Measurements from ENCODE around the gene ELOVL7. TPM values are rescaled to one million over a fixed set of nuclear protein-coding genes. Genes with fewer than 3 reads are reported as not detected.

The ELOVL7 gene
- total and polyA plus RNA-seq, 10 of the 15 experiments (the other 5 are each of a cell fraction or from before 2014, with no cell fraction given), result 0.26 to 1.2 (median 0.92) TPM

DNA sequence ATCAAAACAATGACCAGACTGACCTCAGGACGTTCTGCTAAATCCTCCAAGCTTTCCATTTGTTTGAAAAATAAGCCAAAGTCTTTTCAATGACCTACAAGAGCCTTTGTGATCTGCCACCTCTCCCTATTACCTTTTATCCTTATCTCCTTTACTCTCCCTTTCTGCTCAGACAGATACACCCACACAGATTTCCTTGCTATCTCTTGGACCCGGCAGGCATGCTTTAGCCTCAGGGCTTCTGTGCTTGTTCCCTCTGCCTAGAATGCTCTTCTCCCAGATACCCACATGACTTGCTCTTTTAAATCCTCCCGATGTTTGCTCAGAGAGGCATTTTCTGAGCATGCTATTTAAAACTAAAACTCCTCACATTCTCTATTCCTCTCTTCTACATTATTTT, 8.9 kb upstream of the ELOVL7 start (continued):
- no peak for TF ChIP-seq NFYA (IDR thresholded peaks at IDR 0.05; ENCODE audit: borderline replicate concordance, low read depth, low read length)
- no peak for TF ChIP-seq MXI1 (IDR thresholded peaks at IDR 0.05; ENCODE audit: low read depth, low read length)
- no peak for TF ChIP-seq RELA (IDR thresholded peaks at IDR 0.05; ENCODE audit: borderline replicate concordance, partially characterized antibody)
- TF ChIP-seq SREBF2 (IDR thresholded peaks at IDR 0.05; ENCODE audit: low read length), result no peak
- no peak for TF ChIP-seq ZNF207 (IDR thresholded peaks at IDR 0.05; ENCODE audit: borderline replicate concordance)

DNA sequence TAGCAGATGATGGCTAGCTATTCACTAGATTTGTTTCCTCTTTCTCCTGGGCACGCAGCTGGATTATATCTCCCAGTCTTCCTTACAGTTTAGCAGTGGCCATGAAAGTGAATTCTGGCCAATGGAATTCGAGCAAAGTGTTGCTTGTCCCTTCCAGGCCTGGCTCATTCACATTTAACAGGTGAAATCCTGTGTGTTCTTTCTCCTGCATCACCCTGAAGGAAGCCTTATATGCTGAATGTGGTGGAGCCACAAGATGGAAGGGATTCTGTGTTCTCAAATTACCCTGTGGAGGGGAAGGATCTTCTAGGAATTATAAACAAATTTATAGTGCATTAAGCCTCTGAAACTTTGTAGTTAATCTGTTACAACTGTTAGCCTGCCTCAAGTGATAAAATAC, 8.2 kb upstream of the ELOVL7 start:
- no peaks in the 10 kb centered on the region for H3K27me3 ChIP-seq (replicated peaks in 1 of 2; ENCODE audit: control insufficient read depth in 2 of 2, insufficient read depth in 2 of 2, low read length in 1 of 2)
- ChIA-PET POLR2A (no interaction called here), SMC1A (ENCODE audit: uncharacterized antibody, unreplicated experiment) (interaction anchor here (1.0 kb wide), 1 partner anchor 115 kb away, joined by 4 read pairs; no protein-coding TSS in a partner anchor), RAD21 (ENCODE audit: unreplicated experiment) (no interaction called here), CTCF (no interaction called here)
- H3K4me3 ChIP-seq, result no peak overlapping the region
- no peaks in the 10 kb centered on the region for H3K4me1 ChIP-seq (ENCODE audit: control insufficient read depth, insufficient read depth, low read length)
- DNase-seq (ENCODE audit: low read depth, low spot score) (no peak), ATAC-seq (no peak), FAIRE-seq (no peak)
- H4K20me1 ChIP-seq (ENCODE audit: control insufficient read depth, insufficient read depth), result no peaks in the 10 kb centered on the region
- H3K4me2 ChIP-seq (ENCODE audit: control insufficient read depth, insufficient read depth), result no peak overlapping the region
- H3K27ac ChIP-seq (ENCODE audit: control insufficient read depth, insufficient read depth), result no peak overlapping the region
- H3K79me2 ChIP-seq (ENCODE audit: control insufficient read depth, insufficient read depth, low read length), result no peaks in the 10 kb centered on the region
- WGBS (ENCODE audit: insufficient coverage, insufficient replicate concordance, low lambda C conversion rate, missing lambda C conversion rate), result 0% methylated on average over 2 of the region's 2 CpGs
- no peaks in the 10 kb centered on the region for H3K9me3 ChIP-seq (replicated peaks; ENCODE audit: control insufficient read depth, insufficient read depth, low read length)
- no peak overlapping the region for H3K9ac ChIP-seq (ENCODE audit: control insufficient read depth, insufficient read depth, low read length)
- in situ Hi-C loops (cut with MboI), result no loop called here
- H2AFZ ChIP-seq (ENCODE audit: control insufficient read depth, low read depth, low read length), result no peak overlapping the region
- intact Hi-C loops (cut with micrococcal nuclease; ENCODE audit: unreplicated experiment), result no loop called here
- no peaks in the 10 kb centered on the region for H3K36me3 ChIP-seq (ENCODE audit: control insufficient read depth in 2 of 2, insufficient read depth in 2 of 2, low read length in 1 of 2)
- no TSS peak for BruUV-seq (replicated peaks)
- no peak for TF ChIP-seq EGR1 (IDR thresholded peaks at IDR 0.05; ENCODE audit: borderline replicate concordance in 1 of 2, low read depth in 2 of 2, low read length in 2 of 2)
- TF ChIP-seq SMC3 (IDR thresholded peaks at IDR 0.05; ENCODE audit: borderline replicate concordance, low read length), result no peak
- TF ChIP-seq SMARCA5 (IDR thresholded peaks at IDR 0.05), result no peak
- TF ChIP-seq SUZ12 (IDR thresholded peaks at IDR 0.05; ENCODE audit: unreplicated experiment), result no peak
- no peak for TF ChIP-seq CREM (IDR thresholded peaks at IDR 0.05; ENCODE audit: low read depth)
- TF ChIP-seq RB1 (IDR thresholded peaks at IDR 0.05; ENCODE audit: borderline replicate concordance), result no peak
- TF ChIP-seq, protein P1, sequence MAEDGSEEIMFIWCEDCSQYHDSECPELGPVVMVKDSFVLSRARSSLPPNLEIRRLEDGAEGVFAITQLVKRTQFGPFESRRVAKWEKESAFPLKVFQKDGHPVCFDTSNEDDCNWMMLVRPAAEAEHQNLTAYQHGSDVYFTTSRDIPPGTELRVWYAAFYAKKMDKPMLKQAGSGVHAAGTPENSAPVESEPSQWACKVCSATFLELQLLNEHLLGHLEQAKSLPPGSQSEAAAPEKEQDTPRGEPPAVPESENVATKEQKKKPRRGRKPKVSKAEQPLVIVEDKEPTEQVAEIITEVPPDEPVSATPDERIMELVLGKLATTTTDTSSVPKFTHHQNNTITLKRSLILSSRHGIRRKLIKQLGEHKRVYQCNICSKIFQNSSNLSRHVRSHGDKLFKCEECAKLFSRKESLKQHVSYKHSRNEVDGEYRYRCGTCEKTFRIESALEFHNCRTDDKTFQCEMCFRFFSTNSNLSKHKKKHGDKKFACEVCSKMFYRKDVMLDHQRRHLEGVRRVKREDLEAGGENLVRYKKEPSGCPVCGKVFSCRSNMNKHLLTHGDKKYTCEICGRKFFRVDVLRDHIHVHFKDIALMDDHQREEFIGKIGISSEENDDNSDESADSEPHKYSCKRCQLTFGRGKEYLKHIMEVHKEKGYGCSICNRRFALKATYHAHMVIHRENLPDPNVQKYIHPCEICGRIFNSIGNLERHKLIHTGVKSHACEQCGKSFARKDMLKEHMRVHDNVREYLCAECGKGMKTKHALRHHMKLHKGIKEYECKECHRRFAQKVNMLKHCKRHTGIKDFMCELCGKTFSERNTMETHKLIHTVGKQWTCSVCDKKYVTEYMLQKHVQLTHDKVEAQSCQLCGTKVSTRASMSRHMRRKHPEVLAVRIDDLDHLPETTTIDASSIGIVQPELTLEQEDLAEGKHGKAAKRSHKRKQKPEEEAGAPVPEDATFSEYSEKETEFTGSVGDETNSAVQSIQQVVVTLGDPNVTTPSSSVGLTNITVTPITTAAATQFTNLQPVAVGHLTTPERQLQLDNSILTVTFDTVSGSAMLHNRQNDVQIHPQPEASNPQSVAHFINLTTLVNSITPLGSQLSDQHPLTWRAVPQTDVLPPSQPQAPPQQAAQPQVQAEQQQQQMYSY (CRISPR knock-in tag; IDR thresholded peaks at IDR 0.05), result no peak
- no peak for TF ChIP-seq DPF2 (IDR thresholded peaks at IDR 0.05)
- TF ChIP-seq ZBED1 (IDR thresholded peaks at IDR 0.05; ENCODE audit: borderline replicate concordance), result no peak
